Muscle of back (tissue), 11 donors: ENCODE measurements around the gene BAHCC1. TPM values are rescaled to one million over a fixed set of nuclear protein-coding genes. Genes with fewer than 3 reads are reported as not detected.
A peak's percentile ranks its signal among the peaks of the same experiment; 100 is the strongest.

Experiments used
- DNase-seq, 3 donors: peaks; one replicate each; pipeline versions ENCODE4 v3.0.0 to v3.0.0-alpha.2; 2013
- polyA plus RNA-seq, 10 donors: library from polyadenylated mRNA; unstranded; fragments of 120-200 nt; gene quantifications; one replicate each; pipeline ENCODE4 v1.2.1, GENCODE V29; 2013; ENCODE audit not compliant: insufficient read length in 10 of 10

The BAHCC1 gene
- polyA plus RNA-seq, 10 donors: 6.9 to 15.7 (median 12.1) TPM

- no peak for DNase-seq
Observed at GRCh38 chr17:81457401-81457800, 62.1 kb downstream of the BAHCC1 start.

GRCh38 chr17:81457917-81458555 lies 62.8 kb downstream of the BAHCC1 start:
- no peak for DNase-seq

GRCh38 chr17:81458628-81459027 lies 63.4 kb downstream of the BAHCC1 start:
- no peak for DNase-seq

GRCh38 chr17:81459224-81459623 lies 64.0 kb downstream of the BAHCC1 start:
- no peak for DNase-seq

GRCh38 chr17:81459864-81460263 lies 64.6 kb downstream of the BAHCC1 start:
- no peak for DNase-seq

- DNase-seq: no peak
Observed at GRCh38 chr17:81460856-81461460, 65.7 kb downstream of the BAHCC1 start.

GRCh38 chr17:81461607-81462500 lies 66.6 kb downstream of the BAHCC1 start:
- DNase-seq: no peak

GRCh38 chr17:81462506-81463125 lies 67.4 kb downstream of the BAHCC1 start:
- no peak for DNase-seq

GRCh38 chr17:81463506-81463905 lies 68.2 kb downstream of the BAHCC1 start:
- DNase-seq: no peak

GRCh38 chr17:81464586-81464985 lies 69.3 kb downstream of the BAHCC1 start:
- no peak for DNase-seq

- no peak for DNase-seq
Observed at GRCh38 chr17:81465910-81466309, 70.7 kb downstream of the BAHCC1 start.

- no peak for DNase-seq
Observed at GRCh38 chr17:81466564-81467472, 71.6 kb downstream of the BAHCC1 start.

GRCh38 chr17:81468111-81468769 lies 73.0 kb downstream of the BAHCC1 start:
- no peak for DNase-seq

GRCh38 chr17:81468770-81469121 lies 73.5 kb downstream of the BAHCC1 start:
- no peak for DNase-seq

- DNase-seq: no peak
Observed at GRCh38 chr17:81469266-81469665, 74.0 kb downstream of the BAHCC1 start.

GRCh38 chr17:81470270-81470943 lies 75.2 kb downstream of the BAHCC1 start:
- no peak for DNase-seq

- DNase-seq: no peak
Observed at GRCh38 chr17:81470944-81471817, 75.9 kb downstream of the BAHCC1 start.

GRCh38 chr17:81471818-81472456 lies 76.7 kb downstream of the BAHCC1 start:
- peak; percentile 87 to 96 (median 93) for DNase-seq

GRCh38 chr17:81473019-81473418 lies 77.8 kb downstream of the BAHCC1 start:
- DNase-seq: no peak
